KMS-11 (cell line): ENCODE data around the gene PSMD8.
A peak's percentile ranks its signal among the peaks of the same experiment; 100 is the strongest.

Source experiments
- H2AFZ ChIP-seq: fragments of 200-600 bp; sonication (generic); 2 replicates; pipeline ENCODE4 v1.6.1; 2016; ENCODE audit warnings: antibody characterized with exemption, mixed run types, low read depth
- H3K27ac ChIP-seq: fragments of 200-600 bp; sonication (generic); 2 replicates; pipeline ENCODE4 v1.6.1; 2016; ENCODE audit warnings: mild to moderate bottlenecking, mixed run types
- H3K27me3 ChIP-seq: fragments of 200-600 bp; sonication (generic); 2 replicates; pipeline ENCODE4 v1.6.1; 2017; ENCODE audit warnings: mild to moderate bottlenecking, low read depth, mixed run types, moderate library complexity; ENCODE audit not compliant: insufficient read depth
- H3K36me3 ChIP-seq: fragments of 200-600 bp; sonication (generic); 2 replicates; pipeline ENCODE4 v1.6.1; 2017; ENCODE audit warnings: mild to moderate bottlenecking, mixed run types; ENCODE audit not compliant: insufficient read depth
- H3K4me1 ChIP-seq: fragments of 200-600 bp; sonication (generic); 2 replicates; pipeline ENCODE4 v1.6.1; 2016; ENCODE audit warnings: mild to moderate bottlenecking, low read depth, mixed run types; ENCODE audit not compliant: poor library complexity, severe bottlenecking
- H3K4me2 ChIP-seq: fragments of 200-600 bp; sonication (generic); 2 replicates; pipeline ENCODE4 v1.7.0; 2016; ENCODE audit warnings: mild to moderate bottlenecking, mixed run types
- H3K4me3 ChIP-seq: fragments of 200-600 bp; sonication (generic); IDR thresholded peaks from 2 replicates; pipeline ENCODE4 v1.6.1; 2017; ENCODE audit warnings: low read depth, low read length, mixed read lengths; ENCODE audit not compliant: insufficient read depth
- H3K79me2 ChIP-seq: fragments of 200-600 bp; sonication (generic); 2 replicates; pipeline ENCODE4 v1.6.1; 2016; ENCODE audit warnings: low read depth, mixed run types; ENCODE audit not compliant: insufficient read depth
- H3K9ac ChIP-seq: fragments of 200-600 bp; sonication (generic); 2 replicates; pipeline ENCODE4 v1.6.1; 2016; ENCODE audit warnings: mild to moderate bottlenecking, mixed run types
- H4K20me1 ChIP-seq: fragments of 200-600 bp; sonication (generic); 2 replicates; pipeline ENCODE4 v1.6.1; 2016; ENCODE audit warnings: mild to moderate bottlenecking, mixed run types; ENCODE audit not compliant: insufficient read depth
- CTCF ChIP-seq: fragments of 200-600 bp; sonication (generic); conservative IDR thresholded peaks from 2 replicates; pipeline ENCODE4 v1.6.1; 2017; ENCODE audit warnings: low read depth, mild to moderate bottlenecking, antibody characterized with exemption, low read length, moderate library complexity, mixed read lengths

The PSMD8 gene

GRCh38 chr19:38374332-38375097 lies at the start of gene PSMD8:
Gene PSMD8 (plus strand): TSS chr19:38374571. CDS start chr19:38374602, 31 bp downstream.
- peak within 1 kb of the TSS; percentile 72 for H3K4me2 ChIP-seq
- H3K27me3 ChIP-seq: no peaks in the 10 kb centered on the region
- H3K36me3 ChIP-seq: 0 out of 2 replicates have a peak, but pooled peaks cover 2% of the 10 kb centered on the region
- H4K20me1 ChIP-seq: no peaks in the 10 kb centered on the region
- TF ChIP-seq CTCF: peak; percentile 20
- peak within 1 kb of the TSS; percentile 96 for H2AFZ ChIP-seq
- peaks cover 14% of the 10 kb centered on the region for H3K4me1 ChIP-seq
- peak within 1 kb of the TSS; percentile 80 for H3K27ac ChIP-seq
- peak within 1 kb of the TSS; percentile 94 for H3K9ac ChIP-seq
- no peak within 1 kb of the TSS for H3K4me3 ChIP-seq
- H3K79me2 ChIP-seq: peaks cover 37% of the 10 kb centered on the region

- H3K79me2 ChIP-seq: no peaks in the 10 kb centered on the region
Measured at GRCh38 chr19:38326591-38326990, 47.8 kb upstream of the PSMD8 start.

GRCh38 chr19:38329651-38330050 lies 44.7 kb upstream of the PSMD8 start:
- H3K4me1 ChIP-seq: no peaks in the 10 kb centered on the region
- no peaks in the 10 kb centered on the region for H4K20me1 ChIP-seq
- H3K36me3 ChIP-seq: no peaks in the 10 kb centered on the region
- 0 out of 2 replicates have a peak, but pooled peaks cover 3% of the 10 kb centered on the region for H3K27me3 ChIP-seq
- no peaks in the 10 kb centered on the region for H3K79me2 ChIP-seq
- no peak overlapping the region for H3K9ac ChIP-seq
- H3K4me2 ChIP-seq: no peak overlapping the region
- H2AFZ ChIP-seq: no peak overlapping the region
- H3K27ac ChIP-seq: no peak overlapping the region
- TF ChIP-seq CTCF: no peak
- no peak overlapping the region for H3K4me3 ChIP-seq

More at GRCh38 chr19:38326591-38326990, 47.8 kb upstream of the PSMD8 start:
- Histone ChIP-seq H3K4me3 (no peak overlapping the region), H2AFZ (no peak overlapping the region), H3K4me1 (no peaks in the 10 kb centered on the region), H3K36me3 (no peaks in the 10 kb centered on the region), H3K9ac (no peak overlapping the region), H3K27ac (no peak overlapping the region), H3K27me3 (peaks cover 10% of the 10 kb centered on the region; the same call in 1 of the 2 replicates), H3K4me2 (no peak overlapping the region), H4K20me1 (no peaks in the 10 kb centered on the region)
- no peak for TF ChIP-seq CTCF

- H3K27me3 ChIP-seq: 0 out of 2 replicates have a peak, but pooled peaks cover 3% of the 10 kb centered on the region
- H3K36me3 ChIP-seq: no peaks in the 10 kb centered on the region
- H3K27ac ChIP-seq: no peak overlapping the region
- H3K4me3 ChIP-seq: no peak overlapping the region
- no peaks in the 10 kb centered on the region for H4K20me1 ChIP-seq
- no peak overlapping the region for H2AFZ ChIP-seq
- no peak overlapping the region for H3K9ac ChIP-seq
- H3K79me2 ChIP-seq: no peaks in the 10 kb centered on the region
- no peak for TF ChIP-seq CTCF
- no peaks in the 10 kb centered on the region for H3K4me1 ChIP-seq
- no peak overlapping the region for H3K4me2 ChIP-seq
Measured at GRCh38 chr19:38331728-38332127, 42.6 kb upstream of the PSMD8 start.
